Panc1 (cell line): ENCODE measurements around the gene SMYD5. TPM values are rescaled to one million over a fixed set of nuclear protein-coding genes. Genes with fewer than 3 reads are reported as not detected.

Experiments
- ATAC-seq: fragments of 200-7000 bp; cut with Tn5 transposase; 2 replicates; pipeline ENCODE4 v1.9.1; 2020; ENCODE audit warnings: mild to moderate bottlenecking, moderate library complexity
- BruUV-seq: library from RNA; stranded (reverse); fragments of 400-500 nt; replicated peaks from 2 replicates; lab custom pipeline; 2021; lab: Mats Ljungman, UMichigan
- CTCF ChIA-PET: fragments of 300-600 bp; sonication (Branson Sonifier 250); formaldehyde crosslinking; loops from one replicate; lab custom pipeline; 2022; ENCODE audit warnings: antibody characterized with exemption; lab: Charles Lee
- POLR2A ChIA-PET: fragments of 300-600 bp; sonication (Branson Sonifier 250); formaldehyde crosslinking; loops from one replicate; lab custom pipeline; 2022; ENCODE audit warnings: antibody characterized with exemption; lab: Charles Lee
- DNase-seq: peaks from one replicate; pipeline ENCODE4 v3.0.0-alpha.2; 2010; ENCODE audit warnings: low read depth, low spot score
- H3K27ac ChIP-seq: 2 replicates; pipeline ENCODE4 v1.5.1; 2011; ENCODE audit warnings: mild to moderate bottlenecking, low read length, inconsistent platforms
- H3K27me3 ChIP-seq: fragments of 200-500 bp; sonication (Bioruptor generic); 2 replicates; pipeline ENCODE4 v1.6.0; 2014; ENCODE audit warnings: low read length, inconsistent platforms; ENCODE audit not compliant: control insufficient read depth, insufficient read depth
- H3K36me3 ChIP-seq: fragments of 200-500 bp; sonication (Bioruptor generic); 2 replicates; pipeline ENCODE4 v1.5.1; 2014; ENCODE audit warnings: inconsistent platforms, mild to moderate bottlenecking, low read length, moderate library complexity; ENCODE audit not compliant: control insufficient read depth, insufficient read depth
- H3K4me1 ChIP-seq: 2 replicates; pipeline ENCODE4 v1.5.1; 2011; ENCODE audit warnings: inconsistent platforms, mild to moderate bottlenecking, low read length, moderate library complexity; ENCODE audit not compliant: control insufficient read depth, insufficient read depth
- H3K4me3 ChIP-seq, 2 experiments: 2 replicates each; pipeline ENCODE4 v1.5.1; 2011 to 2012; ENCODE audit warnings: low read depth in 2 of 2, low read length in 2 of 2, mild to moderate bottlenecking in 2 of 2, inconsistent platforms in 1 of 2, moderate library complexity in 1 of 2
- H3K9me3 ChIP-seq: fragments of 200-500 bp; sonication (Bioruptor generic); 2 replicates; pipeline ENCODE4 v1.5.1; 2014; ENCODE audit warnings: low read depth, mild to moderate bottlenecking, inconsistent platforms, low read length, moderate library complexity; ENCODE audit not compliant: control insufficient read depth, insufficient read depth
- POLR2AphosphoS5 ChIP-seq: IDR thresholded peaks from 2 replicates; pipeline ENCODE4 v1.6.1; 2012; ENCODE audit warnings: mild to moderate bottlenecking, low read depth, low read length, moderate library complexity
- REST ChIP-seq, 2 experiments: IDR thresholded peaks; 2 replicates each; pipeline ENCODE4 v1.6.1; 2011 to 2012; ENCODE audit warnings: low read depth in 2 of 2, control low read depth in 1 of 2, low read length in 1 of 2, mild to moderate bottlenecking in 1 of 2, moderate library complexity in 1 of 2; ENCODE audit not compliant: insufficient read depth in 1 of 2
- SIN3A ChIP-seq: IDR thresholded peaks from 2 replicates; pipeline ENCODE4 v1.6.1; 2012; ENCODE audit warnings: low read depth, mild to moderate bottlenecking, low read length, moderate library complexity, borderline replicate concordance; ENCODE audit not compliant: insufficient read depth
- TCF7L2 ChIP-seq: IDR thresholded peaks from 2 replicates; pipeline ENCODE4 v1.6.1; 2011; ENCODE audit warnings: mild to moderate bottlenecking, low read depth, low read length, inconsistent platforms
- in situ Hi-C: cut with HindIII; loops from 2 replicates; pipeline ENCODE4 v1.10.0; 2016; ENCODE audit warnings: low sequenced_read_pairs, low pct_unique_long_range_greater_than_20kb
- intact Hi-C: fragments of 100-400 bp; cut with micrococcal nuclease; formaldehyde crosslinking; loops from one replicate; pipeline ENCODE4 v1.10.0; 2022; ENCODE audit not compliant: unreplicated experiment
- total RNA-seq: library from RNA; stranded (reverse); gene quantifications from one replicate; pipeline ENCODE4 v1.2.1, GENCODE V29; 2021; ENCODE audit not compliant: unreplicated experiment
- TF ChIP-seq, protein P1 (sequence below): fragments of 450-650 bp; IDR thresholded peaks from 2 replicates; pipeline ENCODE4 v1.5.1; 2017; ENCODE audit warnings: mild to moderate bottlenecking

Gene SMYD5
- total RNA-seq, 1 experiment from 2014 or later, result 37.6 TPM

DNA sequence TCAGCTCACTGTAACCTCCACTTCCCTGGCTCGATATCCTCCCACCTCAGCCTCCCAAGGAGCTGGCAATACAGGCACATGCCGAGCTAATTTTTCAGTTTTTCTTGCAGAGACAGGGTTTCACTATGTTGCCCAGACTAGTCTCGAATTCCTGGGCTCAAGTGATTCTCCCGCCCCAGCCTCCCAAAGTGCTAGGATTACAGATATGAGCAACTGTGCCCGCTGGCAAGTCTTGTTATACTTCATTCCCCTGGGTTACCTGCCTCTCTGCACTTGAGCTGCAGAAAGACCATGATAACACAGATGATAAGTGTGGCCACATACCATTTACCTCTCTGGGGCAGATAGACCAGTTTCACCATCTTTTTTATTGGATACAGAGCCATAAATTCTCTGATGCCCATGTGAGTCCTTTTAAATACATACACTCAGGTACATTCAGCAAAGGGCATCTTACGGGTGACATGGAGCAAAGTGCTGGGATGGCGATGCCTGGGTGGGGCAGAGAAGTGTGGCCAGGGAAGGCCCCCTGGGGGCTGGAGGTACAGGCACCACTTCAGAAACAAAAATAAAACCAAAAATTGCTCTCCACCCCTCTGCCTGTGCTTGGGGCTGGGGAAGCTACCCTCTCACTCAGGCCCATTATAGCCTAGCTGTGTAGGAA lies 40.4 kb downstream of the SMYD5 start:
- H3K27ac ChIP-seq, result no peak overlapping the region
- H3K4me3 ChIP-seq, result no peak overlapping the region
- no peak for TF ChIP-seq POLR2AphosphoS5
- TF ChIP-seq TCF7L2, result no peak
- no peak for TF ChIP-seq SIN3A
- TF ChIP-seq, protein P1, sequence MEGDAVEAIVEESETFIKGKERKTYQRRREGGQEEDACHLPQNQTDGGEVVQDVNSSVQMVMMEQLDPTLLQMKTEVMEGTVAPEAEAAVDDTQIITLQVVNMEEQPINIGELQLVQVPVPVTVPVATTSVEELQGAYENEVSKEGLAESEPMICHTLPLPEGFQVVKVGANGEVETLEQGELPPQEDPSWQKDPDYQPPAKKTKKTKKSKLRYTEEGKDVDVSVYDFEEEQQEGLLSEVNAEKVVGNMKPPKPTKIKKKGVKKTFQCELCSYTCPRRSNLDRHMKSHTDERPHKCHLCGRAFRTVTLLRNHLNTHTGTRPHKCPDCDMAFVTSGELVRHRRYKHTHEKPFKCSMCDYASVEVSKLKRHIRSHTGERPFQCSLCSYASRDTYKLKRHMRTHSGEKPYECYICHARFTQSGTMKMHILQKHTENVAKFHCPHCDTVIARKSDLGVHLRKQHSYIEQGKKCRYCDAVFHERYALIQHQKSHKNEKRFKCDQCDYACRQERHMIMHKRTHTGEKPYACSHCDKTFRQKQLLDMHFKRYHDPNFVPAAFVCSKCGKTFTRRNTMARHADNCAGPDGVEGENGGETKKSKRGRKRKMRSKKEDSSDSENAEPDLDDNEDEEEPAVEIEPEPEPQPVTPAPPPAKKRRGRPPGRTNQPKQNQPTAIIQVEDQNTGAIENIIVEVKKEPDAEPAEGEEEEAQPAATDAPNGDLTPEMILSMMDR, result no peak
- TF ChIP-seq REST (IDR thresholded peaks at IDR 0.05; ENCODE audit: insufficient read depth in 1 of 2, low read depth in 2 of 2, low read length in 1 of 2), result no peak
- ATAC-seq, result 0 out of 2 replicates have a peak, but pooled peaks have one; percentile 3
- in situ Hi-C loops (no loop called here), intact Hi-C loops (no loop called here)
- H3K4me1 ChIP-seq, result no peaks in the 10 kb centered on the region
- no TSS peak for BruUV-seq
- no peaks in the 10 kb centered on the region for H3K27me3 ChIP-seq
- no peak for DNase-seq
- ChIA-PET CTCF (no interaction called here), POLR2A (interaction anchor here (0.6 to 1.2 kb wide), 2 partner anchors 22 to 71 kb away, joined by 4 to 10 read pairs; partner anchors contain the start of gene PRADC1)
- H3K9me3 ChIP-seq, result no peaks in the 10 kb centered on the region
- peaks cover 9% of the 10 kb centered on the region for H3K36me3 ChIP-seq

DNA sequence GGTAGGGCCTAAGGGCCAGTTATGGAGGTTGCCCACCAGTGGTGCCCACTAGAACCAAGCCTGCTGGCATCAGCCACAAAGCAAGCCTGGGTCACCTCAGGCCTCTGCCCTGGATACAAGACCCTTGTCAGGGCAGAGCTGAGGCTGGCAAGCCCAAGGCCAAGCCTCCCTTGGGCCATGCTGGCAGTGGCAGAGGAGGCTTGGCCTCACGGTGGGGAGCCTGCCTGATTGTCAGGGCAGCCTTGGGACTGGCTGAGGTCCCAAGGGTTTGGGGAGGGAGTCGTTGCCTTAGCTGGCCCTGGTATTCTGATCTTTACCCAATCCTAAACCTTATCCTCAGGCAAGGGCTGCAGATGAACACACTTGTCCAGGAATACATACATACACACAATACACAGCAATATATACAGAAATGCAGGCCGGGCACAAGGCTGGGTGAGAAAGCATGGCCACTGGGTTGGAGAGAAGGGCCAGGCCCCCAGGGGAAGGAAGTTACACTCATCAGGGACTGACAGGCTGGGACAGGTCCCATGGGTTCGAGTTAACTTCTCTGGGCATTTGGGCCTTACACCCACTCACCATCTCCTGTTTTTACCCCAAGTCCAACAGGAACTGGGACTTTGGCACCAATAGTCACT lies 41.1 kb downstream of the SMYD5 start:
- ATAC-seq (peak; percentile 13; the same call in 1 of the 2 replicates), DNase-seq (no peak)
- intact Hi-C loops, result no loop called here
- Histone ChIP-seq H3K27ac (no peak overlapping the region), H3K9me3 (no peaks in the 10 kb centered on the region), H3K4me1 (no peaks in the 10 kb centered on the region), H3K27me3 (no peaks in the 10 kb centered on the region), H3K36me3 (peaks cover 7% of the 10 kb centered on the region), H3K4me3 (no peak overlapping the region)
- POLR2A ChIA-PET, result interaction anchor here (1.2 kb wide), 1 partner anchor 22 kb away, joined by 4 read pairs; the partner anchor contains the start of gene PRADC1
- TF ChIP-seq SIN3A (no peak), POLR2AphosphoS5 (peak; percentile 41; the same call in 1 of the 2 replicates), TCF7L2 (no peak)
- TF ChIP-seq, protein P1, result no peak
- CTCF ChIA-PET, result no interaction called here
- no TSS peak for BruUV-seq
- in situ Hi-C loops, result no loop called here
